Naive thymus-derived CD8-positive, alpha-beta T cell (primary cell): ENCODE data around the gene GAS7. TPM values are rescaled to one million over a fixed set of nuclear protein-coding genes. Genes with fewer than 3 reads are reported as not detected.
"Not testable (repeated sequence)": the region's sequence is repeated elsewhere in the genome, so short reads cannot be mapped to it uniquely, and the experiment has no call there.

ENCODE experiments used
- ATAC-seq, 2 donors: fragments of 150-1000 bp; cut with Tn5 transposase in 1 of 2; sonication (Bioruptor Pico), chemical (Tn5 transposase) in 1 of 2; 1 replicate in 1 of 2; 2 replicates in 1 of 2; pipeline ENCODE4 v1.10.0; 2021; ENCODE audit warnings: mild to moderate bottlenecking in 2 of 2, moderate library complexity in 2 of 2
- POLR2A ChIA-PET: fragments of 350-600 bp; sonication (Branson Sonifier 250); formaldehyde crosslinking; loops from one replicate; lab custom pipeline; 2021; ENCODE audit warnings: antibody characterized with exemption; lab: Charles Lee
- DNase-seq, 10 donors: peaks; one replicate each; pipeline versions ENCODE4 v3.0.0 to v3.0.0-alpha.2; 2020 to 2022
- H3K27ac Mint-ChIP-seq, 10 donors: one replicate each; pipeline ENCODE4 v1.8.0; 2020 to 2022; ENCODE audit warnings: mild to moderate bottlenecking in 10 of 10, mixed read lengths in 10 of 10, moderate library complexity in 4 of 10, inconsistent platforms in 1 of 10
- H3K27me3 Mint-ChIP-seq, 5 donors: one replicate each; pipeline ENCODE4 v1.8.0; 2021 to 2022; ENCODE audit warnings: mixed read lengths in 5 of 5
- H3K36me3 Mint-ChIP-seq, 3 donors: one replicate each; pipeline ENCODE4 v1.8.0; 2020 to 2022; ENCODE audit warnings: mixed read lengths in 3 of 3, mild to moderate bottlenecking in 2 of 3, inconsistent platforms in 1 of 3
- H3K4me1 Mint-ChIP-seq, 4 donors: one replicate each; pipeline ENCODE4 v1.8.0; 2021 to 2022; ENCODE audit warnings: mixed read lengths in 4 of 4
- H3K4me3 Mint-ChIP-seq, 10 donors: one replicate each; pipeline ENCODE4 v1.8.0; 2020 to 2022; ENCODE audit warnings: mild to moderate bottlenecking in 10 of 10, mixed read lengths in 10 of 10, moderate library complexity in 6 of 10, inconsistent platforms in 1 of 10
- H3K9me3 Mint-ChIP-seq, 9 donors: one replicate each; pipeline ENCODE4 v1.8.0; 2020 to 2022; ENCODE audit warnings: mixed read lengths in 9 of 9, mild to moderate bottlenecking in 3 of 9, inconsistent platforms in 1 of 9, moderate library complexity in 1 of 9
- polyA plus RNA-seq, 3 donors: library from polyadenylated mRNA; unstranded; fragments of 300-500 nt; fragmentation: Illumina TruSeq; gene quantifications; one replicate each; pipeline ENCODE4 v1.2.3, GENCODE V29; 2021
- total RNA-seq, 8 experiments: library from RNA in 2 of 8; stranded (reverse) in 2 of 8; gene quantifications; one replicate each; pipeline ENCODE4 v1.2.3 and lab custom pipeline; 2021 to 2026

The GAS7 gene
- total and polyA plus RNA-seq, 5 experiments from 2014 or later, result 0.05 to 2.1 (median 1.4) TPM; not detected in 1

DNA sequence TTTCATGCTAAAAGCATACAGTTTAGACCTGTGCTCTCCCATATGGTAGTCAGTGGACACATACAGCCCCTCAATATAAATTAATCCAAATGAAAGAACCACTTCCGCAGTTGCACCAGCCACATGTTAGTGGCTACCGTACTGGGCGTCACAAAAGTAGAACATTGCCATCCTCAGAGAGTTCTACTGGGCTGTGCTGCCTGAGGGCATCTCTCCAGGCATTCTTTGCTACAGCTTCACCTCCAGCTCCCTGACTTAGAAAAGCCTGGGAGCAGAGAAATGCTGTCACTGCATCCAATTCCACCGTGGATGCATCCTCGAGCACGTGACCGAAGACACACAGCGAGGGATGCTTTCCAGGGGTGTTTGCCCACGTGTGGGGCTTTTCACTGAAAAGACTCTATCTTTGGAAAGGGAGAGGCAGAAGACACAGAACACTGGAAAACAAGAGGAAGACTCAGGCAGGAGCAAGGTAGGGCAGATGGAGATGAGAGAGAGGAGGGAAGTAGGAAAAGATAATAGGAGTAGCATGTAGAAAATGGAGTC, 86.4 kb downstream of the GAS7 start:
- Mint-ChIP-seq H3K4me1 (peaks cover 22 to 56% (median 41%) of the 10 kb centered on the region in 4 donors), H3K27me3 (no peaks in the 10 kb centered on the region), H3K36me3 (no peaks in the 10 kb centered on the region), H3K27ac (peak overlapping the region in 8 of 10 donors; percentile 7 to 92 (median 76)), H3K4me3 (peak overlapping the region in 1 of 10 donors; percentile 50), H3K9me3 (no peaks in the 10 kb centered on the region)
- POLR2A ChIA-PET, result no interaction called here
- ATAC-seq (no peak), DNase-seq (no peak)

GRCh38 chr17:10109146-10109545, 89.3 kb downstream of the GAS7 start:
- H3K27me3 Mint-ChIP-seq, result peaks cover 0 to 21% (median 5%) of the 10 kb centered on the region in 5 donors
- H3K27ac Mint-ChIP-seq, result no peak overlapping the region
- ATAC-seq, result no peak
- POLR2A ChIA-PET, result no interaction called here
- H3K36me3 Mint-ChIP-seq, result no peaks in the 10 kb centered on the region
- H3K4me1 Mint-ChIP-seq, result peaks cover 11 to 31% (median 18%) of the 10 kb centered on the region in 4 donors
- DNase-seq, result no peak
- no peaks in the 10 kb centered on the region for H3K9me3 Mint-ChIP-seq
- H3K4me3 Mint-ChIP-seq, result no peak overlapping the region

DNA sequence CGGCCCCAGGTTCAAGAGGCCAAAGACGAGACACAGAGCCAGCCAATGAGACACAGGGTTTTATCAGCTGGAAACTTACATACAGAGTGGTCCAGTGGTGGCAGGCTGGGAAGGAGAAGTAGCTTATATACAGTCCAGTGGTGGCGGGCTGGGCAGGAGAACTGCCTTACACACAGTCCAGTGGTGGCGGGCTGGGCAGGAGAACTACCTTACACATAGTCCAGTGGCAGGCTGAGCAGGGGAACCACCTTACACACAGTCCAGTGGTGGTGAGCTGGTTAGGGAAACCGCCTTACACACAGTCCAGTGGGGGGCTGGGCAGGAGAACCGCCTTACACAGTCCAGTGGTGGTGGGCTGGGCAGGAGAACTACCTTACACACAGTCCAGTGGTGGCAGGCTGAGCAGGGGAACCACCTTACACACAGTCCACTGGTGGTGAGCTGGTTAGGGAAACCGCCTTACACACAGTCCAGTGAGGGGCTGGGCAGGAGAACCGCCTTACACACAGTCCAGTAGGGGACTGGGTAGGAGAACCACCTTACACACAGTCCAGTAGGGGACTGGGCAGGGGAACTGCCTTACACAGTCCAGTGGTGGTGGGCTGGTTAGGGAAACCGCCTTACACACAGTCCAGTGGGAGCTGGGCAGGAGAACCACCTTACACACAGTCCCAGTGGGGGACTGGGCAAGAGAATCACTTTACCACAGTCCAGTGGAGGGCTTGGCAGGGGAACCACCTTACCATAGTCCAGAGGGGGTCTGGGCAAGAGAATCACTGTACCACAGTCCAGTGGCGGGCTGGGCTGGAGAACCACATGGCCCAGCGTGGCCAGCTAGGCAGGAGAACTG, 90.9 kb downstream of the GAS7 start:
- Mint-ChIP-seq H3K4me1 (peaks cover 9 to 18% (median 14%) of the 10 kb centered on the region in 4 donors), H3K27me3 (peaks cover 0 to 21% (median 5%) of the 10 kb centered on the region in 5 donors), H3K4me3 (no peak overlapping the region), H3K27ac (peak overlapping the region in 2 of 10 donors; percentile 23 to 57), H3K36me3 (no peaks in the 10 kb centered on the region), H3K9me3 (no peaks in the 10 kb centered on the region)
- POLR2A ChIA-PET, result no interaction called here
- ATAC-seq (no peak), DNase-seq (no peak)

- Mint-ChIP-seq H3K27ac (no peak overlapping the region), H3K9me3 (no peaks in the 10 kb centered on the region), H3K36me3 (no peaks in the 10 kb centered on the region), H3K27me3 (peaks cover 0 to 21% (median 5%) of the 10 kb centered on the region in 5 donors), H3K4me3 (no peak overlapping the region), H3K4me1 (peaks cover 9 to 12% (median 10%) of the 10 kb centered on the region in 4 donors)
- ATAC-seq (no peak), DNase-seq (no peak)
- POLR2A ChIA-PET, result no interaction called here
Observed at GRCh38 chr17:10106067-10106466, 92.3 kb downstream of the GAS7 start.

GRCh38 chr17:10105513-10106001, 92.8 kb downstream of the GAS7 start:
- POLR2A ChIA-PET, result no interaction called here
- Mint-ChIP-seq H3K27ac (peak overlapping the region in 1 of 10 donors; percentile 31), H3K4me1 (peaks cover 9 to 12% (median 10%) of the 10 kb centered on the region in 4 donors), H3K36me3 (no peaks in the 10 kb centered on the region), H3K9me3 (no peaks in the 10 kb centered on the region), H3K27me3 (peaks cover 0 to 21% (median 5%) of the 10 kb centered on the region in 5 donors), H3K4me3 (peak overlapping the region in 1 of 10 donors; percentile 10)
- ATAC-seq, result no peak
- no peak for DNase-seq

- H3K4me1 Mint-ChIP-seq, result peaks cover 9 to 12% (median 10%) of the 10 kb centered on the region in 4 donors
- DNase-seq (no peak), ATAC-seq (peak; percentile 57 to 73)
- H3K27ac Mint-ChIP-seq, result no peak overlapping the region
- no peaks in the 10 kb centered on the region for H3K36me3 Mint-ChIP-seq
- H3K27me3 Mint-ChIP-seq, result peaks cover 0 to 21% (median 7%) of the 10 kb centered on the region in 5 donors
- H3K9me3 Mint-ChIP-seq, result no peaks in the 10 kb centered on the region
- POLR2A ChIA-PET, result no interaction called here
- H3K4me3 Mint-ChIP-seq, result no peak overlapping the region
Observed at GRCh38 chr17:10103712-10104111, 94.7 kb downstream of the GAS7 start.

- Mint-ChIP-seq H3K4me1 (peaks cover 9 to 12% (median 9%) of the 10 kb centered on the region in 4 donors), H3K27me3 (peaks cover 0 to 21% (median 7%) of the 10 kb centered on the region in 5 donors), H3K36me3 (no peaks in the 10 kb centered on the region), H3K4me3 (no peak overlapping the region), H3K27ac (no peak overlapping the region), H3K9me3 (no peaks in the 10 kb centered on the region)
- POLR2A ChIA-PET, result interaction anchor here (0.6 kb wide), 1 partner anchor 124 kb away, joined by 8 read pairs; no protein-coding TSS in a partner anchor
- no peak for ATAC-seq
- no peak for DNase-seq
Observed at GRCh38 chr17:10102817-10103216, 95.6 kb downstream of the GAS7 start.

- H3K4me1 Mint-ChIP-seq, result peaks cover 2 to 7% (median 3%) of the 10 kb centered on the region in 4 donors
- peaks cover 0 to 2% (median under 1%) of the 10 kb centered on the region in 5 donors for H3K27me3 Mint-ChIP-seq
- DNase-seq (no peak), ATAC-seq (no peak)
- H3K36me3 Mint-ChIP-seq, result no peaks in the 10 kb centered on the region
- H3K27ac Mint-ChIP-seq, result no peak overlapping the region
- no peak overlapping the region for H3K4me3 Mint-ChIP-seq
- POLR2A ChIA-PET, result no interaction called here
- H3K9me3 Mint-ChIP-seq, result no peaks in the 10 kb centered on the region
Observed at GRCh38 chr17:10099051-10099571, 99.3 kb downstream of the GAS7 start.

- Mint-ChIP-seq H3K4me1 (no peaks in the 10 kb centered on the region), H3K4me3 (no peak overlapping the region), H3K27ac (no peak overlapping the region), H3K27me3 (peaks cover 0 to 2% (median 0%) of the 10 kb centered on the region in 5 donors), H3K9me3 (peaks cover 0 to 5% (median 0%) of the 10 kb centered on the region in 9 donors), H3K36me3 (peaks cover 0 to 2% (median 0%) of the 10 kb centered on the region in 3 donors)
- DNase-seq, result no peak
- POLR2A ChIA-PET, result no interaction called here
- no peak for ATAC-seq
Observed at GRCh38 chr17:10096596-10096995, 101.8 kb downstream of the GAS7 start.

DNA sequence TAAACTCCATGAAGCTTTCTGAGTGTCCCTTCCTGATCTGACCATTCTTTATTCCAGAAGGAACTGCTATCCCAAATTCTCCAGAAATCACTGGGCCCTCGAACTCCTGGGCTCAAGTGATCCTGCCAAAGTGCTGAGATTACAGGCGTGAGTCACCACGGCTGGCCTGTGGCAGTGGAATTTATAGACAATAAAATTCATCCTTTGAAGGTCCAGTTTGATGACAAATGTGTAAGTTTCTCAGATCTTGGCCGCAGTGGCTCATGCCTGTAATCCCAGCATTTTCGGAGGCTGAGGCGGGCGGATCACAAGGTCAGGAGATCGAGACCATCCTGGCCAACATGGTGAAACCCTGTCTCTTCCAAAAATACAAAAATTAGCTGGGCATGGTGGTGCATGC, 103.1 kb downstream of the GAS7 start:
- H3K9me3 Mint-ChIP-seq, H3K36me3 Mint-ChIP-seq, DNase-seq, ATAC-seq, H3K27me3 Mint-ChIP-seq, H3K4me1 Mint-ChIP-seq, H3K4me3 Mint-ChIP-seq, POLR2A ChIA-PET, H3K27ac Mint-ChIP-seq: not testable (repeated sequence)

GRCh38 chr17:10094797-10095196, 103.6 kb downstream of the GAS7 start:
- POLR2A ChIA-PET, result no interaction called here
- Mint-ChIP-seq H3K4me1 (peaks cover 0 to 2% (median 0%) of the 10 kb centered on the region in 4 donors), H3K36me3 (peaks cover 0 to 2% (median 0%) of the 10 kb centered on the region in 3 donors), H3K9me3 (peaks cover 0 to 5% (median 0%) of the 10 kb centered on the region in 9 donors), H3K4me3 (no peak overlapping the region), H3K27ac (peak overlapping the region in 1 of 10 donors; percentile 69), H3K27me3 (no peaks in the 10 kb centered on the region)
- DNase-seq (no peak), ATAC-seq (no peak)

GRCh38 chr17:10092595-10092994, 105.8 kb downstream of the GAS7 start:
- ATAC-seq, result no peak
- Mint-ChIP-seq H3K36me3 (peaks cover 0 to 2% (median 0%) of the 10 kb centered on the region in 3 donors), H3K4me1 (peaks cover 0 to 5% (median 0%) of the 10 kb centered on the region in 4 donors), H3K27ac (no peak overlapping the region), H3K4me3 (no peak overlapping the region), H3K27me3 (no peaks in the 10 kb centered on the region), H3K9me3 (peaks cover 0 to 5% (median 0%) of the 10 kb centered on the region in 9 donors)
- DNase-seq, result no peak
- POLR2A ChIA-PET, result no interaction called here
